PC-3 (cell line): Measurements from ENCODE around the gene SCAPER. TPM values are rescaled to one million over a fixed set of nuclear protein-coding genes. Genes with fewer than 3 reads are reported as not detected.

Source experiments
- ATAC-seq: fragments of 200-7000 bp; cut with Tn5 transposase; 2 replicates; pipeline ENCODE4 v1.9.1; 2020; ENCODE audit warnings: mild to moderate bottlenecking, moderate library complexity
- BruUV-seq: library from RNA; stranded (reverse); fragments of 400-500 nt; replicated peaks from 2 replicates; lab custom pipeline; 2021; lab: Mats Ljungman, UMichigan
- CTCF ChIA-PET: fragments of 300-600 bp; sonication (Branson Sonifier 250); formaldehyde crosslinking; loops from one replicate; lab custom pipeline; 2022; ENCODE audit warnings: antibody characterized with exemption; lab: Charles Lee
- POLR2A ChIA-PET: fragments of 300-600 bp; sonication (Branson Sonifier 250); formaldehyde crosslinking; loops from one replicate; lab custom pipeline; 2022; ENCODE audit warnings: antibody characterized with exemption; ENCODE audit not compliant: unreplicated experiment; lab: Charles Lee
- DNase-seq: peaks from one replicate; pipeline ENCODE4 v3.0.0-alpha.2; 2015
- H2AFZ ChIP-seq: fragments of 300-600 bp; sonication (generic); 2 replicates; pipeline ENCODE4 v1.6.0; 2016; ENCODE audit warnings: antibody characterized with exemption, low read length
- H3F3A ChIP-seq: fragments of 300-600 bp; sonication (generic); one replicate; pipeline ENCODE4 v1.6.0; 2017; ENCODE audit warnings: antibody characterized with exemption, low read length, control low read depth, mild to moderate bottlenecking; ENCODE audit not compliant: unreplicated experiment
- H3K27ac ChIP-seq: fragments of 300-600 bp; sonication (generic); 2 replicates; pipeline ENCODE4 v1.5.1; 2016; ENCODE audit warnings: mild to moderate bottlenecking, low read length
- H3K27me3 ChIP-seq: fragments of 300-600 bp; sonication (generic); 2 replicates; pipeline ENCODE4 v1.6.1; 2016; ENCODE audit warnings: low read length, mixed read lengths
- H3K36me3 ChIP-seq: fragments of 300-600 bp; sonication (generic); 2 replicates; pipeline ENCODE4 v1.6.1; 2016; ENCODE audit warnings: low read depth, mixed run types, low read length, mixed read lengths
- H3K4me1 ChIP-seq: fragments of 300-600 bp; sonication (generic); 2 replicates; pipeline ENCODE4 v1.5.1; 2016; ENCODE audit warnings: low read length; ENCODE audit not compliant: insufficient read depth
- H3K4me2 ChIP-seq: fragments of 300-600 bp; sonication (generic); 2 replicates; pipeline ENCODE4 v1.6.0; 2016; ENCODE audit warnings: low read length
- H3K4me3 ChIP-seq: fragments of 300-600 bp; sonication (generic); 2 replicates; pipeline ENCODE4 v1.5.1; 2016; ENCODE audit warnings: mild to moderate bottlenecking, low read length, mixed read lengths
- H3K79me2 ChIP-seq: fragments of 300-600 bp; sonication (generic); 2 replicates; pipeline ENCODE4 v1.6.1; 2017; ENCODE audit warnings: low read length, mixed read lengths
- H3K9ac ChIP-seq: fragments of 300-600 bp; sonication (generic); 2 replicates; pipeline ENCODE4 v1.6.0; 2016; ENCODE audit warnings: mild to moderate bottlenecking, low read length
- H3K9me2 ChIP-seq: fragments of 300-600 bp; sonication (generic); replicated peaks from 2 replicates; pipeline ENCODE4 v1.6.1; 2016; ENCODE audit warnings: mixed run types, low read length, mixed read lengths
- H3K9me3 ChIP-seq: fragments of 300-600 bp; sonication (generic); 2 replicates; pipeline ENCODE4 v1.6.1; 2016; ENCODE audit warnings: low read length, mixed read lengths
- H4K20me1 ChIP-seq: fragments of 300-600 bp; sonication (generic); 2 replicates; pipeline ENCODE4 v1.6.1; 2016; ENCODE audit warnings: low read length, mixed read lengths
- EZH2 ChIP-seq: fragments of 300-600 bp; sonication (generic); IDR thresholded peaks from one replicate; pipeline ENCODE4 v1.6.1; 2017; ENCODE audit warnings: antibody characterized with exemption, mild to moderate bottlenecking, low read length; ENCODE audit not compliant: unreplicated experiment
- EZH2phosphoT487 ChIP-seq: fragments of 300-600 bp; sonication (generic); IDR thresholded peaks from 2 replicates; pipeline ENCODE4 v1.6.1; 2018; ENCODE audit warnings: mild to moderate bottlenecking, antibody characterized with exemption, low read length, borderline replicate concordance
- intact Hi-C: fragments of 100-400 bp; cut with micrococcal nuclease; formaldehyde crosslinking; loops from 2 replicates; pipeline ENCODE4 v1.9.0; 2023
- total RNA-seq: library from RNA; depleted of rRNA; stranded (reverse); fragments of >200 nt; gene quantifications from 2 replicates; pipeline ENCODE4 v1.2.3, GENCODE V29; 2014
- TF ChIP-seq, protein P1 (sequence below): fragments of 300-600 bp; sonication (generic); conservative IDR thresholded peaks from 2 replicates; pipeline ENCODE4 v1.5.1; 2017; ENCODE audit warnings: antibody characterized with exemption, low read depth, mild to moderate bottlenecking, low read length

Gene SCAPER
- total RNA-seq, 1 experiment from 2014 or later: 6.0 TPM

GRCh38 chr15:76492538-76492937 lies 412.6 kb downstream of the SCAPER start:
- H3K36me3 ChIP-seq: no peaks in the 10 kb centered on the region
- no peaks in the 10 kb centered on the region for H3K27me3 ChIP-seq
- no peak overlapping the region for H3K4me2 ChIP-seq
- intact Hi-C loops: no loop called here
- no TSS peak for BruUV-seq
- TF ChIP-seq, protein P1, sequence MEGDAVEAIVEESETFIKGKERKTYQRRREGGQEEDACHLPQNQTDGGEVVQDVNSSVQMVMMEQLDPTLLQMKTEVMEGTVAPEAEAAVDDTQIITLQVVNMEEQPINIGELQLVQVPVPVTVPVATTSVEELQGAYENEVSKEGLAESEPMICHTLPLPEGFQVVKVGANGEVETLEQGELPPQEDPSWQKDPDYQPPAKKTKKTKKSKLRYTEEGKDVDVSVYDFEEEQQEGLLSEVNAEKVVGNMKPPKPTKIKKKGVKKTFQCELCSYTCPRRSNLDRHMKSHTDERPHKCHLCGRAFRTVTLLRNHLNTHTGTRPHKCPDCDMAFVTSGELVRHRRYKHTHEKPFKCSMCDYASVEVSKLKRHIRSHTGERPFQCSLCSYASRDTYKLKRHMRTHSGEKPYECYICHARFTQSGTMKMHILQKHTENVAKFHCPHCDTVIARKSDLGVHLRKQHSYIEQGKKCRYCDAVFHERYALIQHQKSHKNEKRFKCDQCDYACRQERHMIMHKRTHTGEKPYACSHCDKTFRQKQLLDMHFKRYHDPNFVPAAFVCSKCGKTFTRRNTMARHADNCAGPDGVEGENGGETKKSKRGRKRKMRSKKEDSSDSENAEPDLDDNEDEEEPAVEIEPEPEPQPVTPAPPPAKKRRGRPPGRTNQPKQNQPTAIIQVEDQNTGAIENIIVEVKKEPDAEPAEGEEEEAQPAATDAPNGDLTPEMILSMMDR: no peak
- no peak for TF ChIP-seq EZH2
- TF ChIP-seq EZH2phosphoT487: no peak
- no peaks in the 10 kb centered on the region for H3F3A ChIP-seq
- H3K4me3 ChIP-seq: no peak overlapping the region
- CTCF ChIA-PET: no interaction called here
- H4K20me1 ChIP-seq: no peaks in the 10 kb centered on the region
- no peaks in the 10 kb centered on the region for H3K9me2 ChIP-seq
- H3K4me1 ChIP-seq: no peaks in the 10 kb centered on the region
- H3K79me2 ChIP-seq: no peaks in the 10 kb centered on the region
- DNase-seq: no peak
- no peak overlapping the region for H3K9ac ChIP-seq
- POLR2A ChIA-PET: no interaction called here
- no peaks in the 10 kb centered on the region for H3K9me3 ChIP-seq
- H3K27ac ChIP-seq: no peak overlapping the region
- ATAC-seq: no peak
- H2AFZ ChIP-seq: no peak overlapping the region

- no TSS peak for BruUV-seq
- no peak for ATAC-seq
- POLR2A ChIA-PET: interaction anchor here (0.6 kb wide), 1 partner anchor 172 kb away, joined by 4 read pairs; no protein-coding TSS in a partner anchor
Observed at GRCh38 chr15:76483752-76484151, 421.4 kb downstream of the SCAPER start.

GRCh38 chr15:76483018-76483417 lies 422.1 kb downstream of the SCAPER start:
- H4K20me1 ChIP-seq: no peaks in the 10 kb centered on the region
- H3K9ac ChIP-seq: no peak overlapping the region
- H3F3A ChIP-seq: no peaks in the 10 kb centered on the region
- no peak overlapping the region for H3K4me3 ChIP-seq
- H3K9me2 ChIP-seq: no peaks in the 10 kb centered on the region
- no peaks in the 10 kb centered on the region for H3K27me3 ChIP-seq
- ChIA-PET POLR2A (no interaction called here), CTCF (no interaction called here)
- H3K36me3 ChIP-seq: no peaks in the 10 kb centered on the region
- ATAC-seq (no peak), DNase-seq (no peak)
- H3K79me2 ChIP-seq: no peaks in the 10 kb centered on the region
- no peaks in the 10 kb centered on the region for H3K4me1 ChIP-seq
- no peak for TF ChIP-seq EZH2phosphoT487
- TF ChIP-seq EZH2: no peak
- TF ChIP-seq, protein P1: no peak
- H3K27ac ChIP-seq: no peak overlapping the region
- no peak overlapping the region for H2AFZ ChIP-seq
- H3K9me3 ChIP-seq: no peaks in the 10 kb centered on the region
- H3K4me2 ChIP-seq: no peak overlapping the region
- BruUV-seq: no TSS peak
- intact Hi-C loops: no loop called here

More at GRCh38 chr15:76483752-76484151, 421.4 kb downstream of the SCAPER start:
- CTCF ChIA-PET: no interaction called here
- H3K4me1 ChIP-seq: no peaks in the 10 kb centered on the region
- H3K36me3 ChIP-seq: no peaks in the 10 kb centered on the region
- no peaks in the 10 kb centered on the region for H3K79me2 ChIP-seq
- intact Hi-C loops: no loop called here
- H3K4me2 ChIP-seq: no peak overlapping the region
- no peaks in the 10 kb centered on the region for H3K9me2 ChIP-seq
- no peak for TF ChIP-seq EZH2
- TF ChIP-seq, protein P1: no peak
- TF ChIP-seq EZH2phosphoT487: no peak
- H3K27ac ChIP-seq: no peak overlapping the region
- H3K27me3 ChIP-seq: no peaks in the 10 kb centered on the region
- H2AFZ ChIP-seq: no peak overlapping the region
- DNase-seq: no peak
- H4K20me1 ChIP-seq: no peaks in the 10 kb centered on the region
- H3F3A ChIP-seq: no peaks in the 10 kb centered on the region
- H3K9me3 ChIP-seq: no peaks in the 10 kb centered on the region
- H3K9ac ChIP-seq: no peak overlapping the region
- no peak overlapping the region for H3K4me3 ChIP-seq
